GM23248 (cell line): Measurements from ENCODE around the gene SYNE3. TPM values are rescaled to one million over a fixed set of nuclear protein-coding genes. Genes with fewer than 3 reads are reported as not detected.

Experiments
- DNase-seq: peaks from one replicate; pipeline ENCODE4 v3.0.0-alpha.2; 2015
- H2AFZ ChIP-seq: fragments of 200-600 bp; sonication (generic); 2 replicates; pipeline ENCODE4 v1.6.1; 2016; ENCODE audit warnings: antibody characterized with exemption
- H3F3A ChIP-seq: fragments of 200-600 bp; sonication (generic); 2 replicates; pipeline ENCODE4 v1.6.1; 2016; ENCODE audit warnings: mild to moderate bottlenecking, antibody characterized with exemption, mixed run types; ENCODE audit not compliant: insufficient read depth
- H3K27ac ChIP-seq: fragments of 200-600 bp; sonication (generic); 2 replicates; pipeline ENCODE4 v1.5.1; 2016; ENCODE audit warnings: mild to moderate bottlenecking
- H3K27me3 ChIP-seq: fragments of 200-600 bp; sonication (generic); replicated peaks from 2 replicates; pipeline ENCODE4 v1.6.1; 2016; ENCODE audit warnings: mild to moderate bottlenecking; ENCODE audit not compliant: insufficient read depth
- H3K36me3 ChIP-seq: fragments of 200-600 bp; sonication (generic); 2 replicates; pipeline ENCODE4 v1.6.1; 2016; ENCODE audit warnings: low read depth, mild to moderate bottlenecking
- H3K4me1 ChIP-seq: fragments of 200-600 bp; sonication (generic); 2 replicates; pipeline ENCODE4 v1.6.1; 2016; ENCODE audit warnings: mild to moderate bottlenecking; ENCODE audit not compliant: insufficient read depth
- H3K4me2 ChIP-seq: fragments of 200-600 bp; sonication (generic); one replicate; pipeline ENCODE4 v1.6.1; 2016; ENCODE audit warnings: mild to moderate bottlenecking; ENCODE audit not compliant: unreplicated experiment
- H3K4me3 ChIP-seq: fragments of 200-600 bp; sonication (generic); 2 replicates; pipeline ENCODE4 v1.5.1; 2016; ENCODE audit warnings: mild to moderate bottlenecking
- H3K79me2 ChIP-seq: fragments of 200-600 bp; sonication (generic); 2 replicates; pipeline ENCODE4 v1.6.1; 2016; ENCODE audit warnings: mild to moderate bottlenecking; ENCODE audit not compliant: insufficient read depth
- H3K9ac ChIP-seq: fragments of 200-600 bp; sonication (generic); 2 replicates; pipeline ENCODE4 v1.6.1; 2016; ENCODE audit warnings: mild to moderate bottlenecking
- H3K9me2 ChIP-seq: fragments of 200-600 bp; sonication (generic); 2 replicates; pipeline ENCODE4 v1.6.1; 2016; ENCODE audit warnings: mixed run types, mild to moderate bottlenecking, moderate library complexity; ENCODE audit not compliant: insufficient read depth
- H3K9me3 ChIP-seq: fragments of 200-600 bp; sonication (generic); one replicate; pipeline ENCODE4 v1.6.1; 2017; ENCODE audit warnings: low read depth
- H4K20me1 ChIP-seq: fragments of 200-600 bp; sonication (generic); 2 replicates; pipeline ENCODE4 v1.6.0; 2016; ENCODE audit not compliant: insufficient read depth
- EZH2 ChIP-seq: fragments of 200-600 bp; sonication (generic); IDR thresholded peaks from 2 replicates; pipeline ENCODE4 v1.6.1; 2018; ENCODE audit warnings: antibody characterized with exemption, mild to moderate bottlenecking; ENCODE audit not compliant: insufficient read depth, poor library complexity, severe bottlenecking
- EZH2phosphoT487 ChIP-seq: fragments of 200-600 bp; sonication (generic); IDR thresholded peaks from 2 replicates; pipeline ENCODE4 v1.6.1; 2018; ENCODE audit warnings: antibody characterized with exemption, moderate library complexity, mild to moderate bottlenecking, low read depth; ENCODE audit not compliant: insufficient read depth
- WGBS, 2 experiments: methylation state at CpG; one replicate each; pipeline ENCODE4 v1.1.6; 2015 to 2017; ENCODE audit warnings: low lambda C conversion rate in 2 of 2, low coverage in 1 of 2; ENCODE audit errors: missing lambda C conversion rate in 2 of 2; 5-methylcytosine and 5-hydroxymethylcytosine counted together
- in situ Hi-C: fragments of 300-500 bp; cut with MboI; formaldehyde crosslinking; loops from 2 replicates; pipeline ENCODE4 v1.15.0; 2020
- polyA plus RNA-seq: library from polyadenylated mRNA; unstranded; fragments of >200 nt; fragmentation: Nextera tagmentation; extraction: Ambion mirVana; gene quantifications from 2 replicates; pipeline ENCODE4 v1.2.1, GENCODE V29; 2016
- total RNA-seq: library from RNA; depleted of rRNA; stranded (reverse); fragments of >200 nt; shearing (Covaris generic); gene quantifications from 2 replicates; pipeline ENCODE4 v1.2.3, GENCODE V29; 2014

SYNE3 gene
- total and polyA plus RNA-seq, 2 experiments from 2014 or later: 1.2 to 4.8 TPM

DNA sequence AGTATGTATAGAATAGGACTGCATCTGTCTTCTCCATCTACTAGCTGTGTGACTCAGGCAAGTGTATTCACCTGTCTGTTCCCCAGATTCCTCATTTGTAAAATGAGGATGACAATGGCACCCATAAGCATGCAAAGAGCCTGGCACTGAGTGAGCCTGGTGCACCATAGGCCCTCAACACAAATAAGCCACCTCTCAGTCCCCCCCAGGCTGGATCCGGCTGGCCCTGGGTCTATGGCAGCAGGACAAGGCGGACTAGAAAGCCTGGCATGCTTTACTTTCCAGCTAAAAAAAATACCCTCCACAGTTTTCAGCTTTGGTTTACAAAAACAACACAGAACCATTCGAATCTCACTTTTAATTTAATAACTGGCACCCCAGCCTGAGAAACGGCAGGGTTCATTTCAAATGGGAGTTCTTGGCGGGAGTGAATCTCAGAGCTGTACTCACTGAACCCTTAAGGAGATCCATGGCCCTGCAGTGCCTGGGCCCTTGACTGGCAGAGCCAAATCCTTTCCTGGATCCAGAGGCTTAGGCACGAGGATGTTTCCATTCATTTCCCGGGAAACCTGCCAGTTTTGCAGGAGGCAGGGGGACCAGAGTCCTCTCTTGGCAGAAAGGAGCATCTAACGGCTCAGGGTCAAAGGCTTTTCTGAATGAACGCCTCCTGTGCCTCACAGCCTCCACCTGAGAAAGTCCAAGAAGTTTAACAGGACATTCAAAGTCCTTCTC lies 17.7 kb downstream of the SYNE3 start:
- Histone ChIP-seq H3K9me2 (no peaks in the 10 kb centered on the region), H2AFZ (no peak overlapping the region), H3K27ac (no peak overlapping the region), H3K9me3 (no peaks in the 10 kb centered on the region), H3F3A (peaks cover 2% of the 10 kb centered on the region), H3K4me2 (no peak overlapping the region), H3K4me1 (peaks cover 23% of the 10 kb centered on the region), H4K20me1 (no peaks in the 10 kb centered on the region), H3K9ac (no peak overlapping the region), H3K27me3 (no peaks in the 10 kb centered on the region), H3K4me3 (no peak overlapping the region), H3K36me3 (no peaks in the 10 kb centered on the region), H3K79me2 (no peaks in the 10 kb centered on the region)
- 57 to 62% methylated on average over 9 of the region's 9 CpGs for WGBS, 2 experiments
- no peak for DNase-seq
- TF ChIP-seq EZH2phosphoT487 (no peak), EZH2 (no peak)
- in situ Hi-C loops: no loop called here

- 36 to 42% methylated on average over 9 of the region's 9 CpGs for WGBS, 2 experiments
- H3K27me3 ChIP-seq: no peaks in the 10 kb centered on the region
- H3K9me3 ChIP-seq: no peaks in the 10 kb centered on the region
- H3K9me2 ChIP-seq: no peaks in the 10 kb centered on the region
- no peak overlapping the region for H3K9ac ChIP-seq
- H3K4me3 ChIP-seq: no peak overlapping the region
- no peak overlapping the region for H3K27ac ChIP-seq
- no peaks in the 10 kb centered on the region for H4K20me1 ChIP-seq
- H3K36me3 ChIP-seq: no peaks in the 10 kb centered on the region
- DNase-seq: no peak
- H3F3A ChIP-seq: no peaks in the 10 kb centered on the region; the same call in 1 of the 2 replicates
- TF ChIP-seq EZH2phosphoT487 (no peak), EZH2 (no peak)
- in situ Hi-C loops: no loop called here
- H3K4me1 ChIP-seq: peaks cover 23% of the 10 kb centered on the region
- no peak overlapping the region for H2AFZ ChIP-seq
- no peak overlapping the region for H3K4me2 ChIP-seq
- no peaks in the 10 kb centered on the region for H3K79me2 ChIP-seq
These were observed 18.9 kb downstream of the SYNE3 start for GRCh38 chr14:95497561-95498011.

- Histone ChIP-seq H3F3A (no peaks in the 10 kb centered on the region; the same call in 1 of the 2 replicates), H3K4me2 (no peak overlapping the region), H2AFZ (no peak overlapping the region), H3K9ac (no peak overlapping the region), H3K9me2 (no peaks in the 10 kb centered on the region), H3K79me2 (no peaks in the 10 kb centered on the region), H3K4me1 (peaks cover 23% of the 10 kb centered on the region), H4K20me1 (no peaks in the 10 kb centered on the region), H3K27me3 (no peaks in the 10 kb centered on the region), H3K9me3 (no peaks in the 10 kb centered on the region), H3K36me3 (no peaks in the 10 kb centered on the region), H3K27ac (no peak overlapping the region), H3K4me3 (no peak overlapping the region)
- 10 to 21% methylated on average over 4 of the region's 4 CpGs for WGBS, 2 experiments
- no peak for DNase-seq
- in situ Hi-C loops: no loop called here
- TF ChIP-seq EZH2 (no peak), EZH2phosphoT487 (no peak)
These were observed 19.7 kb downstream of the SYNE3 start for GRCh38 chr14:95496690-95497259.

DNA sequence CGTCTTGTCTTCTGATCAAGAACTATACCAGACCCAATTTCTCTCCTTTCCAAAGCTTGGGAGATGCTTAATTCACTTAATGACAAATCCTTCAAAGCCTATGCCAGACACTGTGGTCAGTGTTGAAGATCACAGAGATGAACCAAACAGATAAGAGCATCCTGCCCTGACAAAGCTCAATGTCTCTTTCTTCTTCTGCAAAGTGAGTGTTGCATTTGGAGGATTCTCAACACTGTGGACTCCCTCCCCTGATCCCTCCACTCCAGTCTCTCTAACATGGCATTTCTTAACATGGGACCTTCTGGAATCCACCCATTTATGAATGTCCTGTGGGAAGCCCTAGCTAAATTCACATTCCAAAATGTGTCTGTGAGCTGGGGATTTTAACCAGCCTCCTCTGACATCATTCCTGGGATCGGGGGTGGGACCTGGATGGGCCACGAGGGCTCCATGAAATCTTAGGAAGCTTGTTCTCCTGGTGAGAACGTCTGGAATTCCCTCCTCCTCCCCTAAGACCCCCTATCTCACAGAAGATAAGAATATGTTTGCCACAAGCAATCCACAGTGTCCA lies 20.3 kb downstream of the SYNE3 start:
- H3K4me3 ChIP-seq: no peak overlapping the region
- H3K36me3 ChIP-seq: no peaks in the 10 kb centered on the region
- peaks cover 22% of the 10 kb centered on the region for H3K4me1 ChIP-seq
- no peaks in the 10 kb centered on the region for H3K9me3 ChIP-seq
- no peaks in the 10 kb centered on the region for H3K79me2 ChIP-seq
- H3K4me2 ChIP-seq: peak overlapping the region; percentile 1
- no peaks in the 10 kb centered on the region for H3K9me2 ChIP-seq
- H3K9ac ChIP-seq: no peak overlapping the region
- H3F3A ChIP-seq: no peaks in the 10 kb centered on the region; the same call in 1 of the 2 replicates
- H3K27me3 ChIP-seq: no peaks in the 10 kb centered on the region
- 16 to 25% methylated on average over 4 of the region's 4 CpGs for WGBS, 2 experiments
- in situ Hi-C loops: no loop called here
- no peak overlapping the region for H3K27ac ChIP-seq
- TF ChIP-seq EZH2: no peak
- TF ChIP-seq EZH2phosphoT487: no peak
- no peak overlapping the region for H2AFZ ChIP-seq
- no peaks in the 10 kb centered on the region for H4K20me1 ChIP-seq
- peak; percentile 42 for DNase-seq
